C4-2B (cell line): ENCODE results near the gene FAM184B.

Experiments used
- H3K27ac ChIP-seq: fragments of 450-650 bp; 2 replicates; pipeline ENCODE4 v1.5.1; 2017
- ZFX ChIP-seq: fragments of 450-650 bp; IDR thresholded peaks from 2 replicates; pipeline ENCODE4 v1.6.1; 2017
- TF ChIP-seq, protein P1 (sequence below): fragments of 450-650 bp; conservative IDR thresholded peaks from 2 replicates; pipeline ENCODE4 v1.5.1; 2017; ENCODE audit warnings: mild to moderate bottlenecking

The FAM184B gene

DNA sequence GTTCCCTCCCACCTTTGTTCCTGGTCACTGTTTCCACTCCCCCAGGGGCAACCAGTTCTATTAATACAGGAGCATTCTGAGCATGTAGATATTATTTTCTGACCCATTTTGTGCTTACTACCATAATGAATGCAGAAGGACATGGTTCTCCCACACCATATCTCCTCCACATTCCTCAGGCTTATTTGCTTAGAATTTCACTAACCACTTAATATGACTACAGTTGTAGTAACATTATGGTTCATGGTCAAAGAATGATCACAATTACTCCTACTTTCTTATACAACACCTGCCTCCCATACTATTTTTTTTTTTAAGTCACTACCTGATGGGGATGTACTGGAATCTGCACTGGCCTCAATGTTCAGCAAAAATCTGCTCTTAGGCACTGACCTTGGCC, 7.5 kb upstream of the FAM184B start:
- TF ChIP-seq, protein P1, sequence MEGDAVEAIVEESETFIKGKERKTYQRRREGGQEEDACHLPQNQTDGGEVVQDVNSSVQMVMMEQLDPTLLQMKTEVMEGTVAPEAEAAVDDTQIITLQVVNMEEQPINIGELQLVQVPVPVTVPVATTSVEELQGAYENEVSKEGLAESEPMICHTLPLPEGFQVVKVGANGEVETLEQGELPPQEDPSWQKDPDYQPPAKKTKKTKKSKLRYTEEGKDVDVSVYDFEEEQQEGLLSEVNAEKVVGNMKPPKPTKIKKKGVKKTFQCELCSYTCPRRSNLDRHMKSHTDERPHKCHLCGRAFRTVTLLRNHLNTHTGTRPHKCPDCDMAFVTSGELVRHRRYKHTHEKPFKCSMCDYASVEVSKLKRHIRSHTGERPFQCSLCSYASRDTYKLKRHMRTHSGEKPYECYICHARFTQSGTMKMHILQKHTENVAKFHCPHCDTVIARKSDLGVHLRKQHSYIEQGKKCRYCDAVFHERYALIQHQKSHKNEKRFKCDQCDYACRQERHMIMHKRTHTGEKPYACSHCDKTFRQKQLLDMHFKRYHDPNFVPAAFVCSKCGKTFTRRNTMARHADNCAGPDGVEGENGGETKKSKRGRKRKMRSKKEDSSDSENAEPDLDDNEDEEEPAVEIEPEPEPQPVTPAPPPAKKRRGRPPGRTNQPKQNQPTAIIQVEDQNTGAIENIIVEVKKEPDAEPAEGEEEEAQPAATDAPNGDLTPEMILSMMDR = no peak
- TF ChIP-seq ZFX = no peak
- no peak overlapping the region for H3K27ac ChIP-seq

DNA sequence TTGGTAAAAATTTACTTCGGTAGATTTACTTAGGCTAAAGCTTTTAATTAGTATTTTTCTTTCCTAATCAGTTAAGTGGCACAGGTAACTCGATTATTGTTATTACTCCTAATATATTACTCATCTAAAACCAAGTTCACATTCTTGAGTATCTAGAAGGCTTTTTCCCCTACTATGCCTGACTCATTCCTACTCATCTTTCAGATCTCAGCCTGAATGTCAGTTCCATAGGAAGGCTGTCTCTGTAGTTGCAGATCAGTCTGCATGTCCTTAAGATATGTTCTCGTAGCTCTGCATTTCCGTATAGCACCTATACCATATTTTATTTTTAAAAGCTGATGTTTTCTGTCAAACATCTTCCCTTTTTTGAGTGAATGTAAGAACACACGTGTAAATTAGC, 5.9 kb upstream of the FAM184B start:
- TF ChIP-seq ZFX = no peak
- TF ChIP-seq, protein P1 = no peak
- H3K27ac ChIP-seq = no peak overlapping the region

DNA sequence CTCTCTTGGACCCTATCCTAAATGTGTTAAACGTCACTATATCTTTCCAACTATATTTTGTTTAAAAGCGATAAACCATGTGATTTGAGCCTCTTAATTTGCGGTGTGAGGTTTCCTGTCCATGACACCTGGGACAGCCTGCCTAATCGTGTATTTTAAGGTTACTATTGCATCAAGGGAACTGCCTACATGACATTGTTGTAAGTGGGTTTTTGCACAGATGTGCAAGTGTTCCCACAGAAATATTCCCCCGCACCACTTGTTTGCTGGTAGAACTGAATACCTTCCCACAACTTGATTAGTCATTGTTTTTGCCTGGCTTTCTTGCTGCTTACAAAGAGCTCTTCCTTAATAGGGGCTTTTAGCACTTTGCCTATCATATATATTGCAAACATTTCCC, 5.1 kb upstream of the FAM184B start:
- TF ChIP-seq, protein P1 = no peak
- no peak for TF ChIP-seq ZFX
- H3K27ac ChIP-seq = no peak overlapping the region

DNA sequence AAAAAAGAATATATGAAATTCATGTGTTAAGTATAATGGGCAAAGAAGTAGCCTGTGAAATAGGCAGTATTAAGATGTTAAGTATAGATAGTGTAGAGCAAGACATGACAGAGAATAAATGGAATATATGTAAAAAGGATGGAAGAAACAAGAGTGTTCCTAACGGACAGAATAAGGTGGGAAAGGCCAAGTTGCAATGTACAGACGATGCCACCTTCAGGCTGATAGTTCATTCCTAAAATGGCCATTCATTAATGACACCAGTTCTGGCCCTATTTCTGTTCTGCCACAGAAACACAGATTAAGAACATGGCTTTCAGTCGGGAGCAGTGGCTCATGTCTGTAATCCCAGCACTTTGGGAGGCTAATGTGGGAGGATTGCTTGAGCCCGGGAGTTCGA, 4.4 kb upstream of the FAM184B start:
- TF ChIP-seq ZFX = no peak
- TF ChIP-seq, protein P1 = peak; percentile 28
- no peak overlapping the region for H3K27ac ChIP-seq

DNA sequence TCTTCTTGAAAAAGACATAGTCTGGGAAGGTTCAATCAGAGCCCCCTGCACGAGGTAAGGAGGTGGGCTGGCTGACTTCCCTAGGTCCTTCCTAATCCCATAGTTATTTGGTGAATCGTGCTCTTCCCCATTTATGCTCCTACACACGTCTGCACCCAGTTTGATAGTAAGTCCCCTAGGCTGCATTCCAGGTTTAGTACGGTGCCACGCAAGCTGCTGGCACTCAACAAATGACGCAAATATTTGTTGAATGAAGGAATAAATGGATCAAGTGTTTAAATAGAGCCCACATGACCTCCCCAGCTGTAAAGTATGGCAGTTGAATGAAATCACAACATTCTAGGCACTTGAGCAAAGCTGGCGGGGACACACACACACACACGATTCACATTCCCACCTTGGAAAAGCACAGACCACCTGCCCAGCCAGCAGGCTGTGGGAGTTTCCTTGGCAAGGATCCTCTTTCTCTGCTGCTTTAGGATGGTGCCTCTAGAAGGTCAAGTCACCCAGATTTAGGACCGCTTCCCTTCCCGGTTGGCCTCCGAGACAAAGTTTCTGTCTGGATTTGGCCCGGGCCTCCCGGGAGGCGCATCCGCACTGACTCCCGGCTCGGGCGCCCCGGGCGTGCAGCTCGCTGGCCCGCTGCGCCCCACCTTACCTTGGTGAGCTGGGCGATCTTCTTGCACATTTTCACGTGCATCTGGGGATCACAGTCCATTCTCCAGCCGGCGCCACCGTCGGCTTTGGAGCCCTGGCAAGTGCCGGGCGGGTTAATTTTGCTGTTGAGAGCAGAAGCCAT, 721 bp downstream of the FAM184B start:
- peak overlapping the region; percentile 6; the same call in 1 of the 2 replicates for H3K27ac ChIP-seq
- TF ChIP-seq ZFX = no peak
- TF ChIP-seq, protein P1 = no peak

DNA sequence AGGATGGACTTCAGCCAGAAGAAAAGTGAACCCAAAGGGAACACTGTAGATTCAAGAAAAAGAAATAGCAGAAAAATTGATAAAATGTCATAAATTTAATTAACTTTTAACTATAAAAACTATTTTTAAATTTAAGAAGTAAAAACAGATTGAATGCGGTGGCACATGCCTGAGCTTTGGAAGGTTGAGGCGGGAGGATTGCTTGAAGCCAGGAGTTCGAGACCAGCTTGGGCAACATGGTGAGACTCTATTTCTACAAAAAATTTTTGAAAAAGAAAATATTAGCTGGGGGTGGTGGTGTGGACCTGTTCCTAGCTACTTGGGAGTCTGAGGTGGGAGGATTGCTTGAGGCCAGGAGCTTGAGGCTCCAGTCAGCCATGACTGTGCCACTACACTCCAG, 3.0 kb downstream of the FAM184B start:
- TF ChIP-seq, protein P1 = no peak
- TF ChIP-seq ZFX = no peak
- H3K27ac ChIP-seq = no peak overlapping the region

DNA sequence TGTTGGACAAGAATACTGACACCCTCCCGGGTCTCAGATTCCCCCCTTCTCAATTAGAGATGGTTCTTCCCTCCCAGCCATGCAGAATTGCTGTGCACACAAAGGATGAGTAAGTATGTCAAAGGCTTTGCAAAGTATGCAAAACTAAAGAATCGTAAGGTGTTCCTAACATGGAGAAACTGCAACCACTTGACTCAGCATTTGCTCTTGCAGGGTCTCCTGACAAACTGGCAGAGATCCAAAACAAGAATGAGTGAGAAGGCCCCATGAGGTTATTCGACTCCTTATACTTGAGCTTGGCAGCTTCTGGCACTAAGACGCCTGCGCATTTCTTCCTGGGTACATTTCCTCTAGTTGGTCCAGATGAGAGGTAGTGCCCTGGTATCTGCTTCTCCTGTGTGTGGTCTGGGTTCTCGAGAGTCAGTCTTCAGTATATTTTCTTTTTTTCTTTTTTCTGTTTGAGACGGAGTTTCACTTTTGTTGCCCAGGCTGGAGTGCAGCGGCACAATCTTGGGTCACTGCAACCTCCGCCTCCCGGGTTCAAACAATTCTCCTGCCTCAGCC, 8.2 kb downstream of the FAM184B start:
- no peak overlapping the region for H3K27ac ChIP-seq
- no peak for TF ChIP-seq ZFX
- TF ChIP-seq, protein P1 = no peak
